ENCODE measurements around the gene SHISAL2B.
"Not testable (repeated sequence)": the region's sequence is repeated elsewhere in the genome, so short reads cannot be mapped to it uniquely, and the experiment has no call there.

DNA sequence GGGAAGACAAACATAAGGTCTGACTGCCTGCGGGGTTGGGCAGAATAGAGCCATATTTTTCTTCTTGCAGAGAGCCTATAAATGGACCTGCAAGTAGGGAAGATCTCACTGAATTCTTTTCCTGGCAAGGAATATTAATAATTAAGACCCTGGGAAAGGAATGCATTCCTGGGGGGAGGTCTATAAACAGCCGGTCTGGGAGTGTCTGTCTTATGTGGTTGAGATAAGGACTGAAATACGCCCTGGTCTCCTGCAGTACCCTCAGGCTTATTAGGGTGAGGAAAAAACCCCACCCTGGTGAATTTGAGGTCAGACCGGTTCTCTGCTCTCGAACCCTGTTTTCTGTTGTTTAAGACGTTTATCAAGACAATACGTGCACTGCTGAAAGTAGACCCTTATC, 6.1 kb downstream of the SHISAL2B start:
- TF ChIP-seq, protein P1, sequence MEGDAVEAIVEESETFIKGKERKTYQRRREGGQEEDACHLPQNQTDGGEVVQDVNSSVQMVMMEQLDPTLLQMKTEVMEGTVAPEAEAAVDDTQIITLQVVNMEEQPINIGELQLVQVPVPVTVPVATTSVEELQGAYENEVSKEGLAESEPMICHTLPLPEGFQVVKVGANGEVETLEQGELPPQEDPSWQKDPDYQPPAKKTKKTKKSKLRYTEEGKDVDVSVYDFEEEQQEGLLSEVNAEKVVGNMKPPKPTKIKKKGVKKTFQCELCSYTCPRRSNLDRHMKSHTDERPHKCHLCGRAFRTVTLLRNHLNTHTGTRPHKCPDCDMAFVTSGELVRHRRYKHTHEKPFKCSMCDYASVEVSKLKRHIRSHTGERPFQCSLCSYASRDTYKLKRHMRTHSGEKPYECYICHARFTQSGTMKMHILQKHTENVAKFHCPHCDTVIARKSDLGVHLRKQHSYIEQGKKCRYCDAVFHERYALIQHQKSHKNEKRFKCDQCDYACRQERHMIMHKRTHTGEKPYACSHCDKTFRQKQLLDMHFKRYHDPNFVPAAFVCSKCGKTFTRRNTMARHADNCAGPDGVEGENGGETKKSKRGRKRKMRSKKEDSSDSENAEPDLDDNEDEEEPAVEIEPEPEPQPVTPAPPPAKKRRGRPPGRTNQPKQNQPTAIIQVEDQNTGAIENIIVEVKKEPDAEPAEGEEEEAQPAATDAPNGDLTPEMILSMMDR (conservative IDR thresholded peaks at IDR 0.05 in 1 of 2, IDR thresholded peaks at IDR 0.05 in 1 of 2; ENCODE audit: extremely low read depth in 1 of 2, insufficient read depth in 1 of 2, low read depth in 1 of 2, low read length in 2 of 2): not testable (repeated sequence)
- not testable (repeated sequence) for TF ChIP-seq EZH2 (IDR thresholded peaks at IDR 0.05; ENCODE audit: borderline replicate concordance, low read length)
